ENCODE results near the gene ZBTB44. TPM values are rescaled to one million over a fixed set of nuclear protein-coding genes. Genes with fewer than 3 reads are reported as not detected.

ZBTB44 gene
- total RNA-seq, 2 donors from 2014 or later, result 27.7 to 48.5 TPM

DNA sequence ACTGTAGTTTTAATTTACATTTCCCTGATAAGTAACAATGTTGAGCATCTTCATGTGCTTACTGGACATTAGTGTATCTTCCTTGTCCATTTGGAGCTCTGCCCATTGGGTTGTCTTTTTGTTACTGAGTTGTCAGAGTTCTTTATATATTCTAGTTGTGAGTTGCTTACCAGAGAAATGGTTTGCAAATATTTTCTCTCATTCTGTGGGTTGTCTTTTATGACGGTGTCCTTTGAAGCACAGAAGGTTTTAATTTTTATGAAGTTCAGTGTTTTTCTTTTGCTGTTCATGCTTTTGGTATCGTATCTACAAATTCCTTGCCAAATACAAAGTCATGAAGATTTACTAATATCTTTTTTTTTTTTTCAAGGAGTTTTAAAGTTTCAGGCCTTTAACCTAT, 42.4 kb downstream of the ZBTB44 start:
- H3K4me1 ChIP-seq, result peaks cover 0 to 5% of the 10 kb centered on the region in 2 donors
- TF ChIP-seq, protein P1, sequence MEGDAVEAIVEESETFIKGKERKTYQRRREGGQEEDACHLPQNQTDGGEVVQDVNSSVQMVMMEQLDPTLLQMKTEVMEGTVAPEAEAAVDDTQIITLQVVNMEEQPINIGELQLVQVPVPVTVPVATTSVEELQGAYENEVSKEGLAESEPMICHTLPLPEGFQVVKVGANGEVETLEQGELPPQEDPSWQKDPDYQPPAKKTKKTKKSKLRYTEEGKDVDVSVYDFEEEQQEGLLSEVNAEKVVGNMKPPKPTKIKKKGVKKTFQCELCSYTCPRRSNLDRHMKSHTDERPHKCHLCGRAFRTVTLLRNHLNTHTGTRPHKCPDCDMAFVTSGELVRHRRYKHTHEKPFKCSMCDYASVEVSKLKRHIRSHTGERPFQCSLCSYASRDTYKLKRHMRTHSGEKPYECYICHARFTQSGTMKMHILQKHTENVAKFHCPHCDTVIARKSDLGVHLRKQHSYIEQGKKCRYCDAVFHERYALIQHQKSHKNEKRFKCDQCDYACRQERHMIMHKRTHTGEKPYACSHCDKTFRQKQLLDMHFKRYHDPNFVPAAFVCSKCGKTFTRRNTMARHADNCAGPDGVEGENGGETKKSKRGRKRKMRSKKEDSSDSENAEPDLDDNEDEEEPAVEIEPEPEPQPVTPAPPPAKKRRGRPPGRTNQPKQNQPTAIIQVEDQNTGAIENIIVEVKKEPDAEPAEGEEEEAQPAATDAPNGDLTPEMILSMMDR (IDR thresholded peaks at IDR 0.05), result no peak
- no peaks in the 10 kb centered on the region for H3K27me3 ChIP-seq
- no peak overlapping the region for H3K4me3 ChIP-seq
- H3K9me3 ChIP-seq, result peaks cover 0 to 2% of the 10 kb centered on the region in 2 donors
- H3K36me3 ChIP-seq, result peaks cover 7% of the 10 kb centered on the region
- DNase-seq (ENCODE audit: low spot score), result no peak
- no peak overlapping the region for H3K27ac ChIP-seq

- TF ChIP-seq, protein P1 (IDR thresholded peaks at IDR 0.05), result no peak
- Histone ChIP-seq H3K9me3 (no peaks in the 10 kb centered on the region), H3K27me3 (no peaks in the 10 kb centered on the region), H3K4me3 (no peak overlapping the region), H3K36me3 (peaks cover 7% of the 10 kb centered on the region), H3K4me1 (peaks cover 0 to 5% of the 10 kb centered on the region in 2 donors), H3K27ac (no peak overlapping the region)
- no peak for DNase-seq (ENCODE audit: low spot score)
Observed at GRCh38 chr11:130269326-130269943, 45.3 kb downstream of the ZBTB44 start.

- no peak overlapping the region for H3K27ac ChIP-seq
- H3K36me3 ChIP-seq, result peaks cover 17% of the 10 kb centered on the region
- no peak overlapping the region for H3K4me3 ChIP-seq
- TF ChIP-seq, protein P1 (IDR thresholded peaks at IDR 0.05), result no peak
- peaks cover 0 to 7% of the 10 kb centered on the region in 2 donors for H3K9me3 ChIP-seq
- no peaks in the 10 kb centered on the region for H3K4me1 ChIP-seq
- no peaks in the 10 kb centered on the region for H3K27me3 ChIP-seq
- DNase-seq (ENCODE audit: low spot score), result no peak
Observed at GRCh38 chr11:130263351-130263750, 51.4 kb downstream of the ZBTB44 start.

- no peak overlapping the region for H3K27ac ChIP-seq
- TF ChIP-seq, protein P1 (IDR thresholded peaks at IDR 0.05), result no peak
- peaks cover 16% of the 10 kb centered on the region for H3K36me3 ChIP-seq
- no peak for DNase-seq (ENCODE audit: low spot score)
- no peaks in the 10 kb centered on the region for H3K4me1 ChIP-seq
- peaks cover 0 to 9% of the 10 kb centered on the region in 2 donors for H3K9me3 ChIP-seq
- H3K4me3 ChIP-seq, result no peak overlapping the region
- no peaks in the 10 kb centered on the region for H3K27me3 ChIP-seq
Observed at GRCh38 chr11:130262424-130262823, 52.3 kb downstream of the ZBTB44 start.

- Histone ChIP-seq H3K4me3 (no peak overlapping the region), H3K27ac (no peak overlapping the region), H3K36me3 (peaks cover 16% of the 10 kb centered on the region), H3K27me3 (no peaks in the 10 kb centered on the region), H3K9me3 (peaks cover 0 to 9% of the 10 kb centered on the region in 2 donors), H3K4me1 (no peaks in the 10 kb centered on the region)
- TF ChIP-seq, protein P1 (IDR thresholded peaks at IDR 0.05), result no peak
- DNase-seq (ENCODE audit: low spot score), result no peak
Observed at GRCh38 chr11:130261571-130261970, 53.1 kb downstream of the ZBTB44 start.

DNA sequence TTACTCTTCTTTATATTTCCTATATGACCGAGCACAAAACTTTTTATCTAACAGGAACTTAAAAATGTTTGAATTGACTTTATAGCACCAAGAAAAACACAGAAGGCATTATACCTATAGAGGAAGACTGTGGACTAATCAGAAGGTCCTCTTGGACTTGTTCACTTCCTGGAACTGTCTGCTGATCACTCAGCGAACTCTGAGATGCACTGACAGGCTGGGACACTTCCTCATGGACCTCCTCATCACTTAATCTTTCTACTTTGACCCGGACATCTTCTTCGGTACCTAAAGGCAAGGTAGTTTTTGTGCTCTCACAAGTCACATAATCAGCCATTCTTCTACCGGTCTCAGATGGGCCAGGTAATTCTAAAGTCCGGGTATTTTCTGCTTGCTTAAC, 54.0 kb downstream of the ZBTB44 start:
- peaks cover 16% of the 10 kb centered on the region for H3K36me3 ChIP-seq
- H3K27ac ChIP-seq, result no peak overlapping the region
- H3K4me3 ChIP-seq, result no peak overlapping the region
- no peaks in the 10 kb centered on the region for H3K27me3 ChIP-seq
- no peaks in the 10 kb centered on the region for H3K4me1 ChIP-seq
- TF ChIP-seq, protein P1 (IDR thresholded peaks at IDR 0.05), result no peak
- H3K9me3 ChIP-seq, result peaks cover 0 to 9% of the 10 kb centered on the region in 2 donors
- no peak for DNase-seq (ENCODE audit: low spot score)

All from right atrium auricular region (tissue), 2 donors.